ENCODE results near the gene ZNF845.
"Not testable (repeated sequence)": the region's sequence is repeated elsewhere in the genome, so short reads cannot be mapped to it uniquely, and the experiment has no call there.

DNA sequence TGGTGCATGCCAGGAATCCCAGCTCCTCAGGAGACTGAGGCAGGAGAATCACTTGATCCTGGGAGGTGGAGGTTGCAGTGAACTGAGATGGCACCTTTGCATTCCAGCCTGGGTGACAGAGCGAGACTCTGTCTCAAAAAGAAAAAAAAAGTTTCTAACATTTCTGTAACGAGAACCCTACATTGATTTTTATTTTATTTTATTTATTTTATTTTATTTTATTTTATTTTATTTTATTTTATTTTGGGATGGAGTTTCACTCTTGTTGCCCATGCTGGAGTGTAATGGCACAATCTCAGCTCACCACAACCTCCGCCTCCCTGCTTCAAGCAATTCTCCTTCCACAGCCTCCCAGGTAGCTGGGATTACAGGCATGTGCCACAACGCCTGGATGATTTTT is 10.9 kb downstream of the ZNF845 start:
- TF ChIP-seq ZNF384 (IDR thresholded peaks at IDR 0.05); FOXM1 (IDR thresholded peaks at IDR 0.05; ENCODE audit: borderline replicate concordance); HDGF (IDR thresholded peaks at IDR 0.05; ENCODE audit: borderline replicate concordance); LEF1 (IDR thresholded peaks at IDR 0.05; ENCODE audit: borderline replicate concordance); BHLHE40 (IDR thresholded peaks at IDR 0.05; ENCODE audit: borderline replicate concordance); ELF4 (IDR thresholded peaks at IDR 0.05); SP1 (IDR thresholded peaks at IDR 0.05); FOXA1 (IDR thresholded peaks at IDR 0.05); SUZ12 (IDR thresholded peaks at IDR 0.05); CTBP1 (IDR thresholded peaks at IDR 0.05; ENCODE audit: borderline replicate concordance); NFRKB (IDR thresholded peaks at IDR 0.05); L3MBTL2 (conservative IDR thresholded peaks at IDR 0.05); FOXK2 (IDR thresholded peaks at IDR 0.05): not testable (repeated sequence)
- TF ChIP-seq, protein P1, sequence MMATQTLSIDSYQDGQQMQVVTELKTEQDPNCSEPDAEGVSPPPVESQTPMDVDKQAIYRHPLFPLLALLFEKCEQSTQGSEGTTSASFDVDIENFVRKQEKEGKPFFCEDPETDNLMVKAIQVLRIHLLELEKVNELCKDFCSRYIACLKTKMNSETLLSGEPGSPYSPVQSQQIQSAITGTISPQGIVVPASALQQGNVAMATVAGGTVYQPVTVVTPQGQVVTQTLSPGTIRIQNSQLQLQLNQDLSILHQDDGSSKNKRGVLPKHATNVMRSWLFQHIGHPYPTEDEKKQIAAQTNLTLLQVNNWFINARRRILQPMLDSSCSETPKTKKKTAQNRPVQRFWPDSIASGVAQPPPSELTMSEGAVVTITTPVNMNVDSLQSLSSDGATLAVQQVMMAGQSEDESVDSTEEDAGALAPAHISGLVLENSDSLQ (IDR thresholded peaks at IDR 0.05): not testable (repeated sequence)
